NOMO-1 treated with DMSO at 0.1 percent for 48 hours (cell line): ENCODE data around the gene OCRL.
"Not testable (repeated sequence)": the region's sequence is repeated elsewhere in the genome, so short reads cannot be mapped to it uniquely, and the experiment has no call there.

Experiments
- DNase-seq: peaks from one replicate; lab custom pipeline; 2025; ENCODE audit not compliant: unreplicated experiment; lab: John Stamatoyannopoulos, UW

OCRL gene

GRCh38 chrX:129534816-129535578 lies 5.1 kb upstream of the OCRL start:
- DNase-seq = no peak

- DNase-seq = peak; percentile 46
Observed at GRCh38 chrX:129540722-129541184, 694 bp downstream of the OCRL start.

- no peak for DNase-seq
Observed at GRCh38 chrX:129544780-129545179, 4.7 kb downstream of the OCRL start.

- DNase-seq = no peak
Observed at GRCh38 chrX:129545408-129545807, 5.3 kb downstream of the OCRL start.

GRCh38 chrX:129549124-129549523 lies 9.1 kb downstream of the OCRL start:
- no peak for DNase-seq

GRCh38 chrX:129553619-129554288 lies 13.7 kb downstream of the OCRL start:
- DNase-seq = peak; percentile 77

- DNase-seq = not testable (repeated sequence)
Observed at GRCh38 chrX:129554816-129555215, 14.8 kb downstream of the OCRL start.

- DNase-seq = no peak
Observed at GRCh38 chrX:129556806-129557315, 16.8 kb downstream of the OCRL start.

GRCh38 chrX:129557844-129558480 lies 17.9 kb downstream of the OCRL start:
- DNase-seq = no peak

GRCh38 chrX:129559783-129560182 lies 19.7 kb downstream of the OCRL start:
- DNase-seq = no peak

- DNase-seq = no peak
Observed at GRCh38 chrX:129561453-129561852, 21.4 kb downstream of the OCRL start.

GRCh38 chrX:129564345-129564744 lies 24.3 kb downstream of the OCRL start:
- DNase-seq = not testable (repeated sequence)

- no peak for DNase-seq
Observed at GRCh38 chrX:129565046-129565650, 25.1 kb downstream of the OCRL start.

GRCh38 chrX:129566073-129566472 lies 26.0 kb downstream of the OCRL start:
- no peak for DNase-seq

- no peak for DNase-seq
Observed at GRCh38 chrX:129568349-129568748, 28.3 kb downstream of the OCRL start.

- no peak for DNase-seq
Observed at GRCh38 chrX:129572422-129572821, 32.4 kb downstream of the OCRL start.

- DNase-seq = not testable (repeated sequence)
Observed at GRCh38 chrX:129573652-129574051, 33.6 kb downstream of the OCRL start.

- no peak for DNase-seq
Observed at GRCh38 chrX:129574214-129574613, 34.2 kb downstream of the OCRL start.

- no peak for DNase-seq
Observed at GRCh38 chrX:129576539-129576938, 36.5 kb downstream of the OCRL start.

GRCh38 chrX:129577473-129577872 lies 37.4 kb downstream of the OCRL start:
- DNase-seq = no peak

- DNase-seq = no peak
Observed at GRCh38 chrX:129577877-129578276, 37.8 kb downstream of the OCRL start.
